OCI-LY3 (cell line): Measurements from ENCODE around the gene GRIN2A.

ENCODE experiments used
- EZH2phosphoT487 ChIP-seq: fragments of 200-600 bp; shearing (Covaris generic); IDR thresholded peaks from 2 replicates; pipeline ENCODE4 v1.6.1; 2018; ENCODE audit warnings: antibody characterized with exemption, mixed run types, low read depth
- TF ChIP-seq, protein P1 (sequence below): fragments of 200-600, 300-600 bp; sonication (generic); IDR thresholded peaks from 2 replicates; pipeline ENCODE4 v1.5.1; 2014; ENCODE audit warnings: antibody characterized with exemption, low read length, low read depth

DNA sequence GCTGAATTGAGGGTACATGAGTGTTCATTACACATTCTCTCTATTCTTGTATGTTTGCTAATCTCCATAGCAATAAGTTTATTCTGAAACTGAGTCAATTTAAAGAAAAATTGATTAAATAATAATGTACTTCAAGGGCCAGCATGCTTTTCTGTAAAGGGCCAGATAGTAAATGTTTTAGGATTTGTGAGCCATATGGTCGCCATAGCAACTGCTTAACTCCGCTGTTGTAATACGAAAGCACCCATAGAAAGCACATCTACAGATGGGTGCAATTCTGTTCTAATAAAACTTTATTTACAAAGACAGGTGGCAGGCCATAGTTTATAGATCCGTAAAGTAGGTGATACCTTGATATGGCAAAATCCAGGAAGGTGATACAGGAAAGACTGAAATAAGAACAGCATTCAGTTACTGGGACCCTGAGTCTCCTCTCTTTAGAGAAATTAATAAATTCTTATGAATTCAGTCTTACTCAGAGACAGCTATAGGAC lies 36.6 kb downstream of the GRIN2A start:
- TF ChIP-seq, protein P1, sequence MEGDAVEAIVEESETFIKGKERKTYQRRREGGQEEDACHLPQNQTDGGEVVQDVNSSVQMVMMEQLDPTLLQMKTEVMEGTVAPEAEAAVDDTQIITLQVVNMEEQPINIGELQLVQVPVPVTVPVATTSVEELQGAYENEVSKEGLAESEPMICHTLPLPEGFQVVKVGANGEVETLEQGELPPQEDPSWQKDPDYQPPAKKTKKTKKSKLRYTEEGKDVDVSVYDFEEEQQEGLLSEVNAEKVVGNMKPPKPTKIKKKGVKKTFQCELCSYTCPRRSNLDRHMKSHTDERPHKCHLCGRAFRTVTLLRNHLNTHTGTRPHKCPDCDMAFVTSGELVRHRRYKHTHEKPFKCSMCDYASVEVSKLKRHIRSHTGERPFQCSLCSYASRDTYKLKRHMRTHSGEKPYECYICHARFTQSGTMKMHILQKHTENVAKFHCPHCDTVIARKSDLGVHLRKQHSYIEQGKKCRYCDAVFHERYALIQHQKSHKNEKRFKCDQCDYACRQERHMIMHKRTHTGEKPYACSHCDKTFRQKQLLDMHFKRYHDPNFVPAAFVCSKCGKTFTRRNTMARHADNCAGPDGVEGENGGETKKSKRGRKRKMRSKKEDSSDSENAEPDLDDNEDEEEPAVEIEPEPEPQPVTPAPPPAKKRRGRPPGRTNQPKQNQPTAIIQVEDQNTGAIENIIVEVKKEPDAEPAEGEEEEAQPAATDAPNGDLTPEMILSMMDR = no peak
- no peak for TF ChIP-seq EZH2phosphoT487
